Stimulated activated memory B cell treated with anti-CD40 and anti-IgM and Interleukin-4, amounts not matched to agents 10 μg/mL and 1 μg/mL and 100 μg/mL, for 72 hours (primary cell): Measurements from ENCODE around the gene LPAR5.
A peak's percentile ranks its signal among the peaks of the same experiment; 100 is the strongest.

Experiments
- ATAC-seq: fragments of 150-1000 bp; cut with Tn5 transposase; 2 replicates; pipeline ENCODE4 v1.10.0; 2021
- H3K27ac Mint-ChIP-seq: one replicate; pipeline ENCODE4 v1.8.0; 2022; ENCODE audit warnings: mild to moderate bottlenecking, mixed read lengths
- H3K27me3 Mint-ChIP-seq: one replicate; pipeline ENCODE4 v1.8.0; 2022; ENCODE audit warnings: mixed read lengths
- H3K36me3 Mint-ChIP-seq: one replicate; pipeline ENCODE4 v1.8.0; 2022; ENCODE audit warnings: mixed read lengths
- H3K4me1 Mint-ChIP-seq: one replicate; pipeline ENCODE4 v1.8.0; 2022; ENCODE audit warnings: mixed read lengths
- H3K4me3 Mint-ChIP-seq: one replicate; pipeline ENCODE4 v1.8.0; 2022; ENCODE audit warnings: mild to moderate bottlenecking, moderate library complexity, mixed read lengths
- H3K9me3 Mint-ChIP-seq: one replicate; pipeline ENCODE4 v1.8.0; 2022; ENCODE audit warnings: mixed read lengths

LPAR5 gene

DNA sequence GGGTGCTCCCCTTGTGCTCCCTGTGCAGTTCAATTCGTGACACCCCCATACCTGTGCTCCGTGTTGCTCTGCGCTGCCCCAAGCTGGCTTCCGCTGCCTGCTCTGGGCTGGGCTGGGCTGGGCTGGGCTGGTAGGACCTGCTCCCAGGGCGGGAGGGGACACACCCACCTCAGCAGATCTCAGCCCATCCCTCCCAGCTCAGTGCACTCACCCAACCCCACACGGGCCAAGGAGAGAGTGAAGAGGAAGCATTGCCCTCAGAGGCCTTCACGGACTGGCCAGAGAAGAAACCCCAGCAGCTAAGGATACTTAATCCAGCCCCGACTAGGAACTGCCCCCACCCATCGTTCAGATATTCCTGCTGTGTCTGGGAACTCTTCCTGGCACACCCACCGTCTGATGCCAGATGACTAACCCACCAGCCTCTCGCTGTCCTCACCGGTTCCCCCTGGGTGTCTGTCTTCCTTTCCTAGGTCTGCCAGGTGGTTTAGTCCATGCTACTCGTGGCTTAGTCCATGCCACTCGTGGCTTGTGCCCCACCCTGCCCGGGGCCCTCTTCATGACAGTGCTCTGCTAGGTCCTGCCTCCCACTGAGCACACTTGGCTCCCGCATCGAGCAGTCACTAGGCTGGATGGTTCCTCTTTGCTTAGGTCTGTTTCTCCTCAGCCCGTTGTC, at the start of gene LPAR5:
LPAR5 (minus strand) TSS at position 104 of the 676 bp plus-strand sequence. CDS start 14,711 bp downstream, outside the sequence.
- peaks cover 1% of the 10 kb centered on the region for H3K36me3 Mint-ChIP-seq
- H3K27me3 Mint-ChIP-seq, result no peaks in the 10 kb centered on the region
- no peaks in the 10 kb centered on the region for H3K9me3 Mint-ChIP-seq
- peak within 1 kb of the TSS; percentile 93 for H3K4me3 Mint-ChIP-seq
- peaks cover 73% of the 10 kb centered on the region for H3K4me1 Mint-ChIP-seq
- ATAC-seq, result peak; percentile 92
- peak within 1 kb of the TSS; percentile 92 for H3K27ac Mint-ChIP-seq

DNA sequence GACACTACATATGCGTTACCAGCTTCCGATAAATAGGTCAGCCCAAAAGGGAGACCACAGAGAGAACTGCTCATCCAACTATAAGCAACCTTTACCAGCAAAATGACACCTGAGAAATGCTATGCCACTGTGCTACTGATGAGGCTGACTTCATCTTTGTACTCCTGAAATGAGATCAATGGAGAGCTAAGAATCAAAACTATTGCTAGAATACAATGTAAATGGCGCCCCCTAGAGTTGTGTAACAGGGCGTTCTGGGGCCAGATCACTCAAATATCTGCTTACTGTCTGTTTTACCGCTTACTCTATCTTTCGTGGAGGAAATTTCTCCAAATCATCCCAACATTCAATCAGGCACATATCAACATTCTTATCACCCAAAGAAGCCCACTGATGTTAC, 48.9 kb upstream of the LPAR5 start:
- H3K27me3 Mint-ChIP-seq, result no peaks in the 10 kb centered on the region
- H3K4me3 Mint-ChIP-seq, result no peak overlapping the region
- H3K36me3 Mint-ChIP-seq, result peaks cover 49% of the 10 kb centered on the region
- no peaks in the 10 kb centered on the region for H3K9me3 Mint-ChIP-seq
- peaks cover 57% of the 10 kb centered on the region for H3K4me1 Mint-ChIP-seq
- no peak for ATAC-seq
- peak overlapping the region; percentile 64 for H3K27ac Mint-ChIP-seq

DNA sequence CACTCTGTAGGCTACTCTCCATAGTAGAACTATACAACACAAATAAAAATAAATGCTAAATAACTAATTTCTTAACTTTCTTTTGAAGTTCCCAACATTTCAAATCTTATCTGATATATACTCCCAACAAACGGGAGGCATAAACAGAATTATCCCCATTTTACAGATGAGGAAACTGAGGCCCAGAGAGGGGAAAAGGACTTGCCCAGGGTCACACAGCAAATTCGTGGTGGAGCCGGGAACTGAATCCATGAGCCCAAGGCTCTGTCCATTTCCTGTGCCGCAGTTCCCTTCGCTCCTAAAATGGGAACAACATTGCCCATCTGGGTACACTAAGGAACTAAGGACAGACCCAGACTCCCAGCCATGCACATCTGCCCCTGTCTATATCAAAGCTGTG, 41.2 kb upstream of the LPAR5 start:
- H3K27me3 Mint-ChIP-seq, result no peaks in the 10 kb centered on the region
- H3K27ac Mint-ChIP-seq, result no peak overlapping the region
- H3K9me3 Mint-ChIP-seq, result no peaks in the 10 kb centered on the region
- ATAC-seq, result no peak
- H3K36me3 Mint-ChIP-seq, result peaks cover 63% of the 10 kb centered on the region
- H3K4me1 Mint-ChIP-seq, result peaks cover 2% of the 10 kb centered on the region
- H3K4me3 Mint-ChIP-seq, result no peak overlapping the region

DNA sequence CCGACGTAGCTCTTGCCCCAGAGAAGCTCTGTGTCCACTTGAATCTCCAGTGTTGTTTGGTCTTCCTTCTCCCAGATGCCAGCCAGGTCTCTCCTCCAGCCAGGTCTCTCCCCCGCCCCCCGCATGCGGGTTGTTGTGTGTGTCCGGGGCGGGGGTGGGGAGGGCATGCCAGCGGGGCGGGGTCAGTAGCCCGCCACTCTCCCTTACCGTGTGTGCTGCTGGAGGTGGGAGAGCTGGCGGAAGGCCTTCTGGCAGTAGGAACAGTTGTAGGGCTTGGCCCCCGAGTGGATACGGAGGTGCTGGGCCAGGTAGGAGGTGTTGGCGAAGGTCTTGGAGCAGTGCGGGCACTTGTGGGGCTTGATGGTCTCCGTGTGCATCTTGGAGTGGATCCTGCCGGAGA, 36.4 kb upstream of the LPAR5 start:
- H3K36me3 Mint-ChIP-seq, result peaks cover 82% of the 10 kb centered on the region
- no peak overlapping the region for H3K27ac Mint-ChIP-seq
- no peaks in the 10 kb centered on the region for H3K4me1 Mint-ChIP-seq

DNA sequence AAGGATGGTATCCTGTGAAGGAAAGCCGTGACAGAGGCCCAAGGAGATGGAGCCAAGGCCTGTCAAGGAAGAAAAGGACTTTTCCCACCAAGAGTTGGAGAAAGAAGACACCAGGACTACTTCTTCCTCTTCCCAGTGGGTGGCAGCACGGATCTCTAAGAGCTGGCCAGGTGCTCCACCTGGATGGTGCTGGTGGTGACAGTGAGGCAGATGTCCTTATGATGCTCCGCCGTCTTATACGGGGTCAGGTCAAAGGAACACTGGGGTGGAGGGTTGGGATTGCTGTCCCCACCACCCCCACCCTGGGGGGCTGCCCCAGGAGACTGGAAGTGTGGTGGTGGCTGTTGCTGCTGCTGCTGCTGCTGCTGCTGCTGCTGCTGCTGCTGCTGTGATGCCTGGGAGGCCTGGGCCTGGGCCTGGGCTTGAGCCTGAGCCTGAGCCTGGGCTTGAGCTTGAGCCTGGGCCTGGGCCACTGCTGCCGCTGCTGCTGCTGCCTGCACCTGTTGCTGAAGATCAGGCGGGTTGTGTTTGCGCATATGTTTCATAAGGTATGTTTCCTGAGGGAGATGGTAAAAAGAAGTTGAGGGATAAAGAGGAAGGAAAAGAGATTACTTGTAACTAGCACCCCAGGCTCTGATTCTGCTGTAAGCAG, 31.9 kb upstream of the LPAR5 start:
- Mint-ChIP-seq H3K9me3 (no peaks in the 10 kb centered on the region), H3K27ac (no peak overlapping the region), H3K36me3 (peaks cover 58% of the 10 kb centered on the region), H3K27me3 (no peaks in the 10 kb centered on the region), H3K4me3 (no peak overlapping the region), H3K4me1 (peaks cover 12% of the 10 kb centered on the region)
- no peak for ATAC-seq

More for the DNA sequence above, 36.4 kb upstream of the LPAR5 start:
- H3K9me3 Mint-ChIP-seq, result no peaks in the 10 kb centered on the region
- no peak for ATAC-seq
- no peaks in the 10 kb centered on the region for H3K27me3 Mint-ChIP-seq
- H3K4me3 Mint-ChIP-seq, result no peak overlapping the region

DNA sequence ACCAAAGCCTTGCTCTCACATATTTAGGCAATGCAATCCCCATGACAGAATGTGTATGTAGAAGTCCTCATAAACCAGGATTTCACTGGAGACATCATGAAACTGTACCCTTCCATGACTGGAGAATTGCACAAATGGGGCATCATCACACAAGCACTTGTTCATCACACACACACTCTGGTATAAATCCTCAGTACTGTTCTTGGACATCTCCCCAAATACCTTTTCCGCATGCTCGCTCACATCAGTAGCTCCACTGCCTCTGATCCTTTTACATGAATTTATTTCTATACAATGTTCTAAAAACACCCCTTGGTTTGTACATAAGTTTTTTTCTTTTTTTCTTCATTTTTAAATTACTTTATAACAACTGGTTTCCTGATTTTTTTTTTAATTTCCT, 30.5 kb upstream of the LPAR5 start:
- Mint-ChIP-seq H3K9me3 (no peaks in the 10 kb centered on the region), H3K4me3 (no peak overlapping the region), H3K27me3 (no peaks in the 10 kb centered on the region), H3K27ac (peak overlapping the region; percentile 32), H3K36me3 (peaks cover 43% of the 10 kb centered on the region), H3K4me1 (peaks cover 23% of the 10 kb centered on the region)
- no peak for ATAC-seq

DNA sequence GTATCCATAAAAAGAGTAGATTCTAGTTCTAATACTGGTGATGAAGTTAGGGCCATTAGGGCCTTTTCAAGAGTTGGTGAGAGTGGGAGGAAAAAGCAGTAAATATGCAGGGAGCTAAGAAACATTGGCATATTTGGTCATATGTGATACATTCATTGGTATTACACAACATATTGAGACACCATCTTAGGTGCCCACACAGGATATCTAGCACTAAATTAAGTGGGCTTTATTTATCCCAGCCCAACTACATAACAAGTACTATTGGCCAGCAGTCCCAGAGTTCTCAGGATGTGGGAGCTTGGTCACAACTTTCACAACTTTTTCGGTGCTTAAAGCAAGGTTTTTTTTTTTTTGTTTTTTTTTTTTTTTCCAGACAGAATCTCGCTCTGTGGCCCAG, 29.1 kb upstream of the LPAR5 start:
- no peak for ATAC-seq
- Mint-ChIP-seq H3K9me3 (no peaks in the 10 kb centered on the region), H3K4me1 (peaks cover 23% of the 10 kb centered on the region), H3K36me3 (peaks cover 33% of the 10 kb centered on the region), H3K4me3 (no peak overlapping the region), H3K27me3 (no peaks in the 10 kb centered on the region), H3K27ac (no peak overlapping the region)

DNA sequence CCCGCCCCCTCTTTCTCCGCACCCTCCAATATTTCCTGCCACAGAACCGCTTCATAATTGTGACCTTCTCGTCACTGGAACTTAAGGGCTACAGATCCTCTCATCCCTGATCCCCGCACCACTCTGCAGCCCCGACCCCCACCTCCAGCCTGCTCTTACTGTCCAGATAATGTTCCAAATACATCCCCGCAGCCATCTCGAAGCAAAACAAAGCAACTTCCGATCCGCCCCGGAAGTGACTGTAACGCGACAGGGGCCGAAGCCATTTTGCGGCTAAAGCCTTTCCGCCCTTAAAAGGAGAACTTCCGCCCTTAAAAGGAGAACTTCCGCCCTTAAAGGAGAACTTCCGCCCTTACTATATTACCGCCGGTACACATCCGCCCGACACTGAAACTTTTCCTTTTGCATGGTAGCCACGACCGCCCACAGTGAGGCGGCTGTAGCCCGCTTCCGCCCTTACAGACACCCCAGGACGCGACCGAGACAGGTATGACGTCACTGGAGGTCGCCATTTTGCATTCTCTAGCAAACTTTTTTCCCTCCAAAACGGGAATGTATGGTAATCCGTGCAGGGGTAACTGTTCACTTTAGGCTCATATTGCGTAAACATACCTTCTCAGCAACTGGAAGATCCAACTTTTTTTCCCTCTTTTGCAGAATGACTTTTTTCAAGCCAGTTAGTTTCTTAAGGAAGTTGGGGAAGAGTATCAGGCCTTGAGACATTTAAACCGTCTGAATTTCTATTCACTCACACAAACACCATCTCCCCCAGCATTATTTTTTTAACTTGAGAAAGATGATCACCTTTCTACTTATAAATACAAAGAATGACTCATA, 27.4 kb upstream of the LPAR5 start, which contains the start of gene ING4:
ING4 (minus strand) TSS at position 214 of the 837 bp plus-strand sequence; CDS start at position 196, 18 bp downstream.
- H3K36me3 Mint-ChIP-seq, result peaks cover 27% of the 10 kb centered on the region
- no peaks in the 10 kb centered on the region for H3K9me3 Mint-ChIP-seq
- H3K4me1 Mint-ChIP-seq, result peaks cover 36% of the 10 kb centered on the region
- peak; percentile 100 for ATAC-seq
- peak within 1 kb of the TSS; percentile 83 for H3K27ac Mint-ChIP-seq
- H3K4me3 Mint-ChIP-seq, result peak within 1 kb of the TSS; percentile 90
- H3K27me3 Mint-ChIP-seq, result no peaks in the 10 kb centered on the region

DNA sequence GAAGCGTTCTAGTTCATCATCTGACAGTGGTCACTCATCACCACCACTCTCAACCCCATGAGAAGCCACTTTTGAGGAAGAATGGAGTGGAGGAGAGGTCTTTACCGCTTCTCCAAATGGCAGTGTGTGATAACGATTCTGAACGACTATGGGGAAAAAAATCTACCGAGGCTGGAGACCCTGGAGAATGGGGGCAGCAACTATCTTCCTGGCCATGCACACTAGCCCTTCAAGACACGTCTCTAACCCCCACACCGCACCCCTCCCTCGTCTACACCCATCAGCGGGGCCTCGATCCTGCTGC, 26.8 kb upstream of the LPAR5 start:
- H3K36me3 Mint-ChIP-seq, result peaks cover 26% of the 10 kb centered on the region
- H3K4me1 Mint-ChIP-seq, result peaks cover 36% of the 10 kb centered on the region
- peak overlapping the region; percentile 83 for H3K27ac Mint-ChIP-seq
- H3K9me3 Mint-ChIP-seq, result no peaks in the 10 kb centered on the region
- ATAC-seq, result peak; percentile 46
- peak overlapping the region; percentile 90 for H3K4me3 Mint-ChIP-seq
- H3K27me3 Mint-ChIP-seq, result no peaks in the 10 kb centered on the region

DNA sequence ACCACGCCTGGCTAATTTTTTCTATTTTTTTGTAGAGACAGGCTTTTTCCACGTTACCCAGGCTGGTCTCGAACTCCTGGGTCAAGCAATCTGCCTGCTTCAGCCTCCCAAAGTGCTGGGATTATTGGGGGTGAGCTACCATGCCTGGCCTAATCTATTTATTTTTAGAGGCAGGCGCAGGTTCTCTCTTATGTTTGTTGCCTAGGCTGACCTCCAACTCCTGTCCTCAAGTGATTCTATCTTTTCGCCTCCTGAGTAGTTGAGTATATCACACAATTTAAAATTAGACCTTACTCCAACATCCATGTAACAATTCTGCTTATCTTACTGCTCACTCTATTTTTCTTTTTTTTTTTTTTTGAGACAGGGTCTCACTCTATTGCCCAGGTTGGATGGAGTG, 18.2 kb upstream of the LPAR5 start:
- Mint-ChIP-seq H3K4me1 (peaks cover 16% of the 10 kb centered on the region), H3K4me3 (no peak overlapping the region), H3K27me3 (no peaks in the 10 kb centered on the region), H3K36me3 (peaks cover 62% of the 10 kb centered on the region), H3K9me3 (no peaks in the 10 kb centered on the region), H3K27ac (no peak overlapping the region)
- no peak for ATAC-seq

DNA sequence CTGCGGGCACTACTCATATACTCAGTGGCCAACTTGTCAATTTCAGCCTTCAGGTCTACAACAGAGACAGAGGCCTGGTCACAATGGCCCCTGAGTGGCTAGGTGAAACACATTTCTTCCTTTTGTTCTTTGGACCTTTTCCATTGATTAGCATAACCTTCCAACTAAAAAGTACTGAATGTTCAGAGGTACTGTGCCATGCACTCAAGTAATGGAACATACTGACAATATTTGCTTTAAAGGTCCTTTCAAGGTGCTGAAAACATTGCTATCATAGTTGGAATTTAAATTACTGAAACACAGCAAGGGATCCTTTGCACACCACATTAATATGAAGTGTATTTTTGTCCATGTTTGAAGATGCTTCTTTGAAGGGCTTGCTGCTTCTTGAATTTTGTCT, 17.6 kb upstream of the LPAR5 start:
- Mint-ChIP-seq H3K27me3 (no peaks in the 10 kb centered on the region), H3K4me3 (no peak overlapping the region), H3K4me1 (peaks cover 10% of the 10 kb centered on the region), H3K27ac (no peak overlapping the region), H3K9me3 (no peaks in the 10 kb centered on the region), H3K36me3 (peaks cover 56% of the 10 kb centered on the region)
- no peak for ATAC-seq

DNA sequence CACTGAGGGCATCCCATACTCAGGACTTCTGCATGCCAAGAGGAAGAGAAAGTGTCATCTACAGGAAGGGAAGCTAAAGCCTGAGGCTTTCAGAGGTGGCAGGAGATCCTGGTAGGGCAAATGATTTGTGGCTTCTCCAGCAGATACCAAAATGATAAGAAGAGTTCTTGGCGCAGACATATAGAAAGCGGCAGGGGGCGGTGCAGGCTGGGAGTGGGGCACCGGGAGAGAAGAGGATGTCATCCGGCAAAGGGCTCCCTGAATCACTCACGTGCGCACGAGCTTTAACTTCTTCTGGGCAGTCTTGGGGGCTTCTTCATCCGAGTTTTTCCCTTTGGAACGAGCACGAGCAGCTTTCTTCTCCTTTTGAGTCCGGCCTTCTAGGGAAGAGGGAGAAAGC, 16.6 kb upstream of the LPAR5 start:
- H3K9me3 Mint-ChIP-seq, result no peaks in the 10 kb centered on the region
- peaks cover 54% of the 10 kb centered on the region for H3K36me3 Mint-ChIP-seq

DNA sequence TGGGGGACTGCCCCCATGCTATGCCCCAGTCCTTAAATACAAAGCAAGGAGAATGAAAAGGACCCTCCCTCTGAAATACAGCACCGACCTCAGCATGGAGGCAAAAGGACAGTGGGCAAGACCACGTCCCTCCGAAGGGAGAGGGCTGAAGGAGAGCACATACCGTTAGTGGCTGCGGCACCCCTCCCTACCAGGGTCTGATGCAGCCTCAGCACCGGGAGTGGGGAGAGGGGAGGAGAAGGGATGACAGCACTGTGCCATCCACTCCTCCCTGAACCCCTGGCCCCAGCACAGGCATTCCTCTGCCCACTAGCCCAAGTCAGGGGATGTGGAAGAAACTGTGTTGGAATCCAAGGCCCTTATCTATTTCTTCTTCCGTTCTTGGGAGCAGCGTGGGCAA, 15.1 kb upstream of the LPAR5 start:
- H3K4me3 Mint-ChIP-seq, result no peak overlapping the region
- peaks cover 50% of the 10 kb centered on the region for H3K36me3 Mint-ChIP-seq
- H3K9me3 Mint-ChIP-seq, result no peaks in the 10 kb centered on the region
- no peaks in the 10 kb centered on the region for H3K27me3 Mint-ChIP-seq
- peaks cover 26% of the 10 kb centered on the region for H3K4me1 Mint-ChIP-seq
- no peak for ATAC-seq
- no peak overlapping the region for H3K27ac Mint-ChIP-seq

More for the DNA sequence above, 16.6 kb upstream of the LPAR5 start:
- ATAC-seq, result no peak
- Mint-ChIP-seq H3K27me3 (no peaks in the 10 kb centered on the region), H3K4me1 (peaks cover 17% of the 10 kb centered on the region), H3K27ac (no peak overlapping the region), H3K4me3 (no peak overlapping the region)

DNA sequence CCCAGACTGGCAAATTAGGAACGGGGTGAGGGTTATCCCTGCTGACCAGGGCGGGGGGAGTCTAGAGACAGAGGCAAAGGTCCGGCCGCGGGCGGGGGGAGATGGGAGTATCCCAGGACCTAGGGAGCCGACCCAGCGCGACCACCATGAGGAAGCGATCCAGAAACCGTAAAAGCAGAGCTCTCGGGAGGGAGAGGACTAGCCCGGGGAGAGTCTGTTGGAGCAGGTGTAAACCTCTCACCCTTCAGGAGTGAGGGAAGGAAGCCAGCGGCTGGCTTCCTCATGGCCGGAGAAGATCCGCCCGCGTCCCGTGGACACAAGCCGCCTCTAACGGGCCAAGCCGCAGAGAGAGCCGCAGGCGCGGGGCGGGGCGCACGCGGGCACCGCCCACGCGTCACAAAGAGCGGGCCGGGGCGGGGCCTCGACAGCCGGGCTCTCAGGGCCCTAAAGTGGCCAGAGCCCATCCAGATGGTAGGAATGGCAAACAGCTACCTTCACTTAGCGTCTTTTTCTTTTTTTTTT, 11.4 kb upstream of the LPAR5 start, which contains the start of gene ACRBP:
ACRBP (minus strand) TSS at position 350 of the 522 bp plus-strand sequence; CDS start at position 284, 66 bp downstream.
- Mint-ChIP-seq H3K4me1 (peaks cover 45% of the 10 kb centered on the region), H3K4me3 (peak within 1 kb of the TSS; percentile 86), H3K36me3 (peaks cover 32% of the 10 kb centered on the region), H3K27ac (peak within 1 kb of the TSS; percentile 90), H3K27me3 (no peaks in the 10 kb centered on the region), H3K9me3 (peaks cover 6% of the 10 kb centered on the region)
- ATAC-seq, result peak; percentile 79
